GM18858 (cell line): ENCODE measurements around the gene LRRC46.

Experiments
- ATAC-seq: cut with Tn5 transposase; IDR thresholded peaks from one replicate; pipeline ENCODE4 v1.9.1; 2021; ENCODE audit not compliant: unreplicated experiment

Gene LRRC46

DNA sequence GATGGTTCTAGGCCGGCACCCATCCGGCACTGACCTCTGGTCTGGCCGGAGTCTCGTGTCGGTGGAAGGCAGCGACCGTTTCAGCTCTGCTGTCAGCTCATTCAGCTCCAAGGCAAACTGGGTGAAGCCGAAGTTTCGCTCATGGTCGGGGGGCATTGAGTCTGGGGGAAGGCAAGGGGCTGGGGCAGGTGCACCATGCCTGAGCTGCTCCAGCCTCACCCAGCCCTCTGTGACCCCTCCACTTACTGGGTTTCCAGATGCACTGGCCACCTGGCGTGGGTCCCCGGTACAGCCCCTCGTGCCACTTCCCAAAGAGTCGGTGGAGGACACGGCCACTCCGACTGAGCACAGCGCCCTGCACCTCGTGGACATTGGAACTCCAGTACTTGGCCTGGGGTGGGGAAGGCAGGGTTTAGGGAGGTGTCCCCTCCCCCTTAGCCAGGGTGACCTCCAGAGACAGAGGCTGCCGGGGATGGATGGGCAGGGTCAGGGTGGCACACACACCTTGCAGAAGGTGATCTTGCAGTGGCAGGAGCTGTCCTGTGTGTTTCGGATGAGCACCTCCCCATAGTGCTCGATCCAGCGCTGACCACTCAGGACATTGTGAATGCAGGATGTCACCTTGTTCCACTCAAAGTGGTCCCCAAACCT, 22.5 kb upstream of the LRRC46 start:
- ATAC-seq, result no peak

- ATAC-seq, result no peak
Measured at GRCh38 chr17:47810200-47810821, 21.2 kb upstream of the LRRC46 start.

GRCh38 chr17:47810901-47811635, 20.4 kb upstream of the LRRC46 start:
- ATAC-seq, result no peak

GRCh38 chr17:47811709-47812108, 19.8 kb upstream of the LRRC46 start:
- ATAC-seq, result no peak

- no peak for ATAC-seq
Measured at GRCh38 chr17:47812146-47812920, 19.1 kb upstream of the LRRC46 start.

DNA sequence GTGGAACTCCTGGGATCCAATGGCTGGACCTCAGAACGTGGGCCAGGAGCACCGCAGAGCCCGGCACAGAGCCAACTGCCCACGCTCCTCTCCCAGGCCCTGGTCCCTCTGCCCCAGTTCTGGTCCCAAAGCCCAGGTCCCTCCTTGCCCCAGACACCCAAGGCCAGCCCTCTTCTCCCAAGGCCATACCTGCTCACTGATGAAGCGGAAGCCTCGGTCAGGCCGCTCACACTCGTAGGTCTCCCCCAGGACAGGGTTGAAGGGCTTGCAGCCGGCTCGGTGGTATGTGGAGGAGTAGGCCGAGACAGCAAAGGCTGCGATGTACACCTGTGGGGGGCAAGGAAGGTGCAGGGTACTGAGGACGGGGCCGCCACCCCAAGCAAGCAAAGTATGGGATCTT, 18.4 kb upstream of the LRRC46 start:
- no peak for ATAC-seq

GRCh38 chr17:47813512-47814031, 17.9 kb upstream of the LRRC46 start:
- no peak for ATAC-seq

DNA sequence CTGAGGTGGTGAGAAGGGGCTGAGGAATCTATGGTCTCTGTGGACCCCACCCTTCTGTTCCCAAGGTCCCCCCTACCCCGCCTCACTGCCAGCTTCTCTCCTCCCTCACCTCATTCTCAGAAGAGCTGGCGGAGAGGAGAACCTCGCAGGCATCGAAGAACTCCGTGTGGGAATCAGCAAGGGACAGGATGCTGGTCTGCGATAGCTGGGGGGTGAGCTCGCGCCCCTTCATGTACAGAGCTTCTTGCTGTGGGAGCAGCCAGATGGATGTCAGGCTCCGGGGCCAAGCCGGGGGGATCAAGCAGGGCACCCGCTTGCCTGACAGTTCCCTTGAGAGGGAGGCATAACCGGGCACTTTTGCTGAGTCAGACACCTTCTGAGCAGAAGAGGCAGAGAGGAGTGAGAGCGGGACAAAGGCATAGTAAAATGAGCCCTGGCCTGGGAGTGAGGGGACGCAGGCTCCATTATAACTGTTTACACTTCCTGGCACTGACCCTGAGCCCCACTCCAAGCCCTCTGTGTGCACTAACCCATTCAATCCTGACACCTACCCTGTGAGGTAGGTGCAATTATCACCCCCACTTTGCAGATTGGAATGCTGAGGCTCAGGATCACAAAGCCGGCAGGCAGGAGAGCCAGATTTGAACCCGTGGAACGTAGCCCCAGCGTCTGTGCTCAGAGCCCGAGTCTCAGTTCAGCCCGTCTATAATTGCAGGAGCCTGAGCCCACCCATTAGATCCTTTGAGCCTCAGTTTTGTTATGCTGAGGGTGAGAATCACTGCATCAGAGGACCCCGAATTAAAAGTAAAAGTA, 16.2 kb upstream of the LRRC46 start:
- ATAC-seq, result no peak

GRCh38 chr17:47816111-47816735, 15.2 kb upstream of the LRRC46 start:
- ATAC-seq, result no peak

DNA sequence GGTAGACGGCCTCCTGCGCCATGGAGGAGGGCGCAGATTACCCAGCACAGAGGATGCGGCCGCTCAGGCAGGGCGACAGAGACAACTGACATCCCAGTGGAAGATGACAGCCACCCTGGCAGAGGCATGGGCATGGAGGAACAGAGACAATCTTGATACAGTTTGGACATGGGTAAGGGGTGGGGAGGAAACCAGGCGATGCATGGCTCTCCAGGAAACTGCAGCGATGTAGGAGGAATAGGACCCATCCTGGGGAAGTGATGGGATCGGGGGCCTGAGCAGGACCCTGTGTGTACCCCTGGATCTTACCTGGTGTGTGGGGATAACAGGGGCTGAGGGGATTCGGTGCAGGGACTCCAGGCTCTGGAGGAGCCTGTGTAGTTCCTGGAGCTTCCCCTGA, 14.5 kb upstream of the LRRC46 start:
- ATAC-seq, result no peak

DNA sequence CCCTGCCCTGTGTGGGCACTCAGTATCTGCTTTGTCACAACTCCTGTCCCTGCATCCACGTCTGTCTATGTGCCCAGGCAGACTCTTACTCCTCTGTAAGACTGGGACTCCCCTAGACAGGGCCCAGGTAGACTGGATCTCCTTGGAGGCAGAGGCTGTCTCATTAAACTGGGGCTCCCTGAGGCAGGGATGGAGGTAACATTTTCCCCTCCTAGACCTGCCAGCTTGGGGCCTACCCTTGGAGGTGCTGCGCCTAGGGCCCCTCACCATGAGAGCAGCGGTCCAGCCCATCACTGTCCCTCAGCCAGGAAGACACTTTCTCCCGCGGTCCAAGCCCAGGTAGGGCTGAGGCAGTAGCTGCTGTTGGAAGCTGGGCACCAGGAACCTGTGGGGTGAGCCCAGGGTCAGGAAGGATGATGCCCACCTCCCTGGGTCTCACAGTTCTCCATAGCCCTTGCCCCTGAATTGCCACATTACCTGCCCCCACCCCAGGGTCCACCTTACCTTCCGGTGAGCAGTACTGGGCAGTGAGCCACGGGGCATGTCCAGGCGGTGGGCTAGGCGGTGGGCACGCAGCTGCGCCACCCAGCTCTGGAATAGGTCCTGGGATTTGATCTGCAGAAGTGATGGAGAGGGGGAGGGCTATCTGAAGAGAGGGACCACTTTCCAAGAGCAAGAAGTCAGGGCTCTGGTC, 13.3 kb upstream of the LRRC46 start:
- no peak for ATAC-seq

DNA sequence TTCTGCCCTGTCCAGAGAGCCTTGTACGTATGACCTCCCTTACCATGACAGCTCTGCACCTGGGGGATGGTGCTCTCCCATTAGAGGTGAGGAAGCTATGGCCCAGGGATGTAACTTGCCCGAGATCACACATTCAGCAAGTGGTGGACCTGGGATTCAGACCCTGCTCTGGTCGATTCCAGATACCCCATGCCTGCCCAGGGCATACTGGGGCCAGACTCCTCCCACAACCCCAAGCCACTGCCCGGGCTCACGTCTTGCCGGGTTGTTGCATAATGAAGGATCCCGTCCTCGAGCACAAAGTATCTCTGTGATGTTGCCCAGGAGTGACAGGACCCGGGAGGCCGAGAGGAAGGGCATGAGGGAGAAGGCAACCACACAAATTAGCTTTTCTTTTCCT, 12.0 kb upstream of the LRRC46 start:
- ATAC-seq, result no peak

DNA sequence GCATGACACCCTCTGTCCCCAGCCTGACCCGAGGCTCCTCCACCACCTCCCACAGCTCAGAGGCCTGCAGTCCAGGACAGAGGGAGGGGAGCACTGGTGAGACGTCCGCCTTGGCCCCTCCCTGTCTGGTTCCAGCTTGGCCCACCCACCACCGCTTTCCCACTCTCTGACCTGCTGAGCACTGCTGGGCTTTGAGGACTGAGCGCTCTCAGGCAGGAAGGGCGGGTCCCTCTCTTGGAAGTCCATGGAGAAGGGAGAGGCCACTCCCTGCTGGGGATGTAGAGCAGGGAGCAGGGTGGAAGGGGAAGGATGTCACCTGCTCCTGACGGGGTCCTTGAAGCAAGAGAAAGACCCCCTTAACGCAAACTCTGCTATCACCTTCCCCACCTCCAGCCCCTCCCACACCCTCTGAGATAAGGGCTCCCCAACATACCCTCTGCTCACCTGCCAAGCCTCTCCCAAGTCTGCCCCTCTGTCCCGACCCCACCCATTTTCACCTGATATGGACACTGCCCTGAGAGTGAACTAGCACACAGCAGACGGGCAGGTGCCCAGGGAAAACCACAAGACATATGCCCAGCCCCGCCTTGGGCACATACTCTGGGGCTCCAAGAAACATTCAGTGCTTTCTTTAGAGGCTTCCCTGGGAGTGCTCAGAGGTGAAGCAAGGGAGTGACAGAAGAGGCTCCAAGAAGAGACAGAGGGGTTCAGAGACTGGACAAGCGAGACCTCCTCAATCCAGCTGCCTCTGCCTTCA, 11.3 kb upstream of the LRRC46 start:
- no peak for ATAC-seq

DNA sequence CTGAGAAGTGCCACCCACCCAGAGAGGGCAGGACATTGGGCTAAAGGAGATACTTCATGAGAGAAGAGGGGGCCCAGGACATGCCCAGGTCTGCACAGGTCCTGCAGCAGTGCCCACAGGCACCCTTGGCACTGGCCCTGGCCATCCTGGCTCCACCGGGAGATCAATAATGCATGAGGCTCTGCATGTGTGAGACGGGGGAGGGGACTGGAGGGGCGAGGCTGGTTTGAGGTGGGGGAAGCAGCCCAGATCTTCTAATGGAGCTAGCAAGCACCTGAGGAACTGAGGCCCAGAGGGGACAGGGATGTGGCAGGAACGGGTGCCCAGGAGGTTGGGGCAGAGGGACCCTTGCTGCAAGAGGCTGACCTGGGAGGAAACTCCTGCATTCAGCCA, 10.4 kb upstream of the LRRC46 start:
- ATAC-seq, result no peak

- ATAC-seq, result peak; percentile 66
Measured at GRCh38 chr17:47821424-47822391, 9.8 kb upstream of the LRRC46 start, which contains the start of gene OSBPL7. Gene OSBPL7, minus strand, starts transcription at chr17:47821794. Its CDS starts 1,516 bp downstream, at chr17:47820278.

DNA sequence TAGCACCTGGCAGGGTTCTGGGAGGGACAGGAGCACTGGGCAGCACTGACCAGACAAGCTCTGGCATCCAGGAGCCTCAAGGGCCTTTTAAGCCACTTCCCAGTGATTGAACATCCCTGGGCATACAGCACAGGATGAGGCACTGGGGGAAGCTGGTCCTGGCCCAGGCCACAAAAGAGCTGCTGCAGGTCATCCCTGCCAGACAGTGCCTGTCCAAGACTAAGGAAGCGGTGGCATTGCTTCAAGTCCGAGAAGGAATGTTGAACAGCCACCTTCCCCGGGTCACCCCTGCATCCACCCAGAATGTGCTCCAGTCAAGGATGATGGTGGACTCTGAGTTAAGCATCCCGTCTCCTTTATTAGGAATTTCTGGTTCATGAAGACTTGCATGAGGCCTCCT, 8.7 kb upstream of the LRRC46 start:
- no peak for ATAC-seq

DNA sequence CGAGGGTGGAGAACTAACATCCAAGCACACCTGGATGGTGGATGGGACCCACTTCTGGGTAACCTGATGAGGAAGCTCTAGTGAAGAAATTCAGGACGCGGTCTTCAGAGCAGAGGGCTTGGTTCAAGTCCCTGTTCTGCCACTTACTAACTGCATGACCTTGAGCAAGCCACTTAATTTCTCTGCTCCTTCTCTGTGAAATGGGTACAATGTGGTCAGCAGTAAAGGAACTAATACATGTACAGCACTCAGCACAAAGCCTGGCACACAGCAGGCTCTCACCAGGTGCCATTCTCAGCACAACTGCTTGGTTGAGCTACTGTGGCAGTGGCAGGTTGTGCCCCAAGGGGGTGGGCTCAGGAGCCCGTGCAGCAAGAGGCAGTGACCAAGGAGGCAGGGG, 8.0 kb upstream of the LRRC46 start:
- no peak for ATAC-seq
